Jurkat, Clone E6-1 (cell line): ENCODE measurements around the gene ZNF212.
"Not testable (repeated sequence)": the region's sequence is repeated elsewhere in the genome, so short reads cannot be mapped to it uniquely, and the experiment has no call there.

ENCODE experiments used
- DNase-seq: peaks from one replicate; pipeline ENCODE4 v3.0.0-alpha.2; 2011; ENCODE audit warnings: low read depth, low spot score
- H3K4me3 ChIP-seq: 2 replicates; pipeline ENCODE4 v1.5.1; 2011; ENCODE audit warnings: mild to moderate bottlenecking, low read length, control low read depth, moderate library complexity

The ZNF212 gene

GRCh38 chr7:149245744-149246143 lies 6.3 kb downstream of the ZNF212 start:
- no peak overlapping the region for H3K4me3 ChIP-seq
- DNase-seq: no peak

- no peak for DNase-seq
- H3K4me3 ChIP-seq: no peak overlapping the region
Observed at GRCh38 chr7:149248777-149249176, 9.3 kb downstream of the ZNF212 start.

DNA sequence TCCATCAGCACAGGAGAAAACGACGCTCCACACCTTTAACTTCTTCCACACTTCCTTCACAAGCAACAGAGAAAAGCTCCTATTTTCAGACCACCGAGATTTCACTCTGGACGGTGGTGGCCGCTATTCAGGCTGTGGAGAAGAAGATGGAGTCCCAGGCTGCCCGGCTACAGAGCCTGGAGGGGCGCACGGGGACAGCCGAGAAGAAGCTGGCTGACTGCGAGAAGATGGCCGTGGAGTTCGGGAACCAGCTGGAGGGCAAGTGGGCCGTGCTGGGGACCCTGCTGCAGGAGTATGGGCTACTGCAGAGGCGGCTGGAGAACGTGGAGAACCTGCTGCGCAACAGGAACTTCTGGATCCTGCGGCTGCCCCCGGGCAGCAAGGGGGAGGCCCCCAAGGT lies 10.7 kb downstream of the ZNF212 start:
- H3K4me3 ChIP-seq, DNase-seq: not testable (repeated sequence)

DNA sequence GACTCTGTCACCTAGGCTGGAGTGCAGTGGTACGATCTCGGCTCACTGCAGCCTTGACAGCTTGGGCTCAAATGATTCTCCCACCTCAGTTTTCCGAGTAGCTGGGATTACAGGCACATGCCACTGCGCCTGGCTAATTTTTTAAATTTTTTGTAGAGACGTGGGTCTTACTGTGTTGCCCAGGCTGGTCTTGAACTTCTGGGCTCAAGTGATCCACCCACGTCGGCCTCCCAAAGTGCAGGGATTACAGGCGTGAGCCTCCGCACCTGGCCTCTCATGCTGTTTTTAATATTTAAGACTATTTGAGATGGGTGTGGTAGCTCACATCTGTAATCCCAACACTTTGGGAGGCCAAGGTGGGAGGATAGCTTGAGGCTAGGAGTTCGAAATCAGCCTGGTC lies 12.1 kb downstream of the ZNF212 start:
- DNase-seq, H3K4me3 ChIP-seq: not testable (repeated sequence)

GRCh38 chr7:149252378-149252777 lies 12.9 kb downstream of the ZNF212 start:
- no peak for DNase-seq
- H3K4me3 ChIP-seq: no peak overlapping the region

DNA sequence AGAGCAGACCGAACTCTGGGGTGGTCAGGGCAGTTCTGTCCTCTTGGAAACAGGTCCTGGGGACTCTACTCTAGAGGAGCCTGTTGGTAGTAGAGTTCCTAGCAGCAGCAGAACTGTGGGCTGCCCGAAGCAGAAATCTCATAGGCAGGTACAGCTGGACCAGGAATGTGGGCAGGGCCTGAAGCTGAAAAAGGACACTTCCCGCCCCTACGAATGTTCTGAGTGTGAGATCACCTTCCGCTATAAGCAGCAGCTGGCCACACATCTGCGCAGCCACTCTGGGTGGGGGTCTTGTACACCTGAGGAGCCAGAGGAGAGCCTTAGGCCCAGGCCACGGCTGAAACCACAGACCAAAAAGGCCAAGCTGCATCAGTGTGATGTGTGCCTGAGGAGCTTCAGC lies 14.2 kb downstream of the ZNF212 start:
- H3K4me3 ChIP-seq: no peak overlapping the region
- DNase-seq: no peak

- DNase-seq: no peak
- H3K4me3 ChIP-seq: no peak overlapping the region
Observed at GRCh38 chr7:149254181-149254858, 14.9 kb downstream of the ZNF212 start.

DNA sequence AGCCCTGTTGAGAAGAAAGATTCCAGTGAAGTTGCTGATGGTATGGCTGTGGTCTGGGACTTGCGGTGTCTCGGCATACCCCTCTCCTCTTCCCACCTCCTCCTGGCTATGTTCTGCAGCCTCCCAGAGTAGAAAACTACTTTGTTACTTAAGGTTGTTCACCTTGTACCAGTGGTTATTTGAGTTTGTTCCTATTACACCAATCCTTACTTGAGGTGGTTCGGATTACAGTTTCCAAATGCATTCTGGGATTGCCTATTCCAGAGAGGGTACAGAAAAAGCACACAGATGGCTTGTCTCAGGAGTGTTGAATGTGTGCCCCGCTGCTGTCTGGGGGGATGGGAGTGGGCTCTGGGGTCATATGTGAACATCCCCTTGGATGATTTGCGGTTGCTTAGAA lies 15.7 kb downstream of the ZNF212 start:
- no peak for DNase-seq
- H3K4me3 ChIP-seq: no peak overlapping the region

- no peak overlapping the region for H3K4me3 ChIP-seq
- DNase-seq: no peak
Observed at GRCh38 chr7:149256568-149256967, 17.1 kb downstream of the ZNF212 start.

GRCh38 chr7:149257146-149257545 lies 17.7 kb downstream of the ZNF212 start:
- DNase-seq: no peak
- no peak overlapping the region for H3K4me3 ChIP-seq

GRCh38 chr7:149261316-149261828 lies 21.9 kb downstream of the ZNF212 start:
- DNase-seq: no peak
- peak overlapping the region; percentile 74 for H3K4me3 ChIP-seq

DNA sequence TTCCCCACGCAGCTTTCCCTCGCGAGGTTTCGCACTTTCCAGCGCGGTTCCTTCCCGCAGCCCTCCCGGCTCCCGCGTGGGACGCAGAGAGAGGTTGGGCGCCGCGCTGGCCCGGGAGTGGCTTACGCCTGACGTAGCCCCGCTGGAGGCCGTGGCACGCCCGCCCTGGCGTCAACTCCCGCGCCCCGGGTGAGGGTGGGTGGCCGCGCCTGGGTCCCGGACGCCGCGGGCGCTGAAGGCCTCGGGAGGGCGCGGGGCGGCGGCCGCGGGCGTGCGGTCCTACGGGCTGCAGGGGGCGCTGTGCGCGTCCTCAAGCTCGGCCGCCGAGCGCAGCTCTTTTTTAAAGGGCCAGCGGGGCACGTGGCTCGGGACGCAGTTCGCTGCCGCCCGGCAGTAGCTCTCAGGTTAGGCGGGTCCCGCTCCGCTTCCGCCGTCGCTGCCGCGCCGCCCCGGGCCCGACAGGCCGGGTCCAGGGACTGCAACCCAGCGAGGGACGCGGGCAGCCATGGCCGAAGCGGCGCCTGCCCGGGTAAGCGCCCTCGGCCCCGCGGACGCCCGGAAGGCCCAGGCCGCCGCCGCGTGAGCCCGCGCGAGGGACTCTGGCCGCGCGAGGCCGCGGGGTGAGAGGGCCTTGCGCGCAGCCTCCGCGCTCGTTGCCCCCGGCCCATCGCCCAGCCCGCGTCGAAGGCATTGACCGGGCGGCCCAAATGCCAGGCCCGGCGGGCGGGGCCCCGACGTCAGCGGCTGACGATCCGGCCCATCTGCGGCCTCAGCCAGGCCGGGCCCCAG lies 22.6 kb downstream of the ZNF212 start, which contains the start of gene ZNF783:
Gene ZNF783, plus strand, starts transcription at position 368 of the 789 bp plus-strand sequence. Its CDS starts 138 bp downstream, at position 506.
- peak within 1 kb of the TSS; percentile 74 for H3K4me3 ChIP-seq
- DNase-seq: peak; percentile 85

GRCh38 chr7:149266451-149266850 lies 27.0 kb downstream of the ZNF212 start:
- no peak overlapping the region for H3K4me3 ChIP-seq
- DNase-seq: no peak

DNA sequence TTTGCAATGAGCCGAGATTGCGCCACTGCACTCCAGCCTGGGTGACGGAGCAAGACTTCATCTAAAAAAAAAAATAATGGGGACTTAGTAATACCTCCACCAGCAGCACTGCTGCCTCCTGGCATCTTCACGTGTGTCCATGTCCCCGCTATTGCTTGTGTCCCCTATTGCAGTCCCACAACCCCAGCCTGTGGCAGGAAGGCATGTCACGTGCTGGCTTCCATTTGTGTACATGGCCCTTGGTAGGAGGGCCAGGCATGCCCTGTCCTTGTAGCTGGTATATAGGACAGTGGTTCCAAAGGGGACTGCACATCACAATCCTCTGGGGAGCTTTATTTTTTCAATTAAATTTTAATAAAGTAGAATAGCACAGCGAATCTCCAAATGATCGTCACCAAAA lies 28.3 kb downstream of the ZNF212 start:
- no peak overlapping the region for H3K4me3 ChIP-seq
- no peak for DNase-seq

GRCh38 chr7:149274424-149274823 lies 35.0 kb downstream of the ZNF212 start:
- not testable (repeated sequence) for H3K4me3 ChIP-seq, DNase-seq

DNA sequence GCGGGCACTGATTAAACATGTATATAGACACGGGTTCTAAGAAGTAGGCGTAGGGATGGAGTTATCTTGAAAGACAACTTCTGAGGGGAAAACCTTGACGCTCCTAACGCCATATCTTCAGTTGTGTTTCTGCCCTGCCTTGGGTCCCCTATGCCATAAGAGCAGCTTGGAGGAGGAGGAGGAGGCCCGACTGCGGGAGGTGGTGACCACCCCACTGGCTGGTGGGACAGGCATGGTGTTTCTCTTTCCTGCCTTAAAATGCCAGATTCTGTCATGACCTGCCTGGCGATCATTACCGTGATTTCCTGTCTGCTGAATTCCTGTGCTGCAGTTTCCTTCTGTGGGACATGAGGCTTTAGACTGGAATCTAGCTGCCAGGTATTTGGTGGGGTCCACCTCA lies 38.4 kb downstream of the ZNF212 start:
- DNase-seq: no peak
- H3K4me3 ChIP-seq: no peak overlapping the region

- no peak for DNase-seq
- no peak overlapping the region for H3K4me3 ChIP-seq
Observed at GRCh38 chr7:149278396-149278795, 38.9 kb downstream of the ZNF212 start.

DNA sequence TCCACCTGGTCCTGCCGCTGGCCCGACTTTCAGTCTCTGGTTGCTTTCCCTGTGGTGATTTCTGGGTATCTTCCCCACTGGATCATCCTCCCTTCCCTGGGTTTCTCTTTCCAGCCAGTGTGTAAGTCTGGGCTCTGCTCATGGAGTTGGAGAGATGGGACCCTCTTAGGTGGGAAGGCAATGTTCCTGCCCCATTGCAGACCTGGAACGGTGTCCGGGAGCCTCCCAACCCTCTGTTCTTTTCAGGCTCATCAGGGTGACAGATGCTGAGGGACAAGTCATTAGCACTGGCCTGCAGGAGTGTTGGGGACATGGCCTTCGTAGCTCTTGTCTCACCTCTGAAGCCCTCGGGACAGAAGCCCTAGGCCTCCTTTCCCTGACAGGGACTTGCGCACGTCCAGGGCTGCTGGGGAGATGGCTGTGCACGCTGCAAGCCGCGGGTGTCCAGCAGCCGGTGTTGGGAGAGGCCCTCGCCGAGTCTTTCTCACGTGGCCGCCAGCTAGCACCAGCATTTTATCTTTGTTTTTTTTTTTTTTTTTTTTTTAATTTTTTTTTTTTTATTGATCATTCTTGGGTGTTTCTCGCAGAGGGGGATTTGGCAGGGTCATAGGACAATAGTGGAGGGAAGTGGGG lies 39.8 kb downstream of the ZNF212 start:
- no peak overlapping the region for H3K4me3 ChIP-seq
- DNase-seq: no peak

- H3K4me3 ChIP-seq: no peak overlapping the region
- no peak for DNase-seq
Observed at GRCh38 chr7:149280151-149280550, 40.7 kb downstream of the ZNF212 start.
